ENCODE measurements around the gene NPPC.

DNA sequence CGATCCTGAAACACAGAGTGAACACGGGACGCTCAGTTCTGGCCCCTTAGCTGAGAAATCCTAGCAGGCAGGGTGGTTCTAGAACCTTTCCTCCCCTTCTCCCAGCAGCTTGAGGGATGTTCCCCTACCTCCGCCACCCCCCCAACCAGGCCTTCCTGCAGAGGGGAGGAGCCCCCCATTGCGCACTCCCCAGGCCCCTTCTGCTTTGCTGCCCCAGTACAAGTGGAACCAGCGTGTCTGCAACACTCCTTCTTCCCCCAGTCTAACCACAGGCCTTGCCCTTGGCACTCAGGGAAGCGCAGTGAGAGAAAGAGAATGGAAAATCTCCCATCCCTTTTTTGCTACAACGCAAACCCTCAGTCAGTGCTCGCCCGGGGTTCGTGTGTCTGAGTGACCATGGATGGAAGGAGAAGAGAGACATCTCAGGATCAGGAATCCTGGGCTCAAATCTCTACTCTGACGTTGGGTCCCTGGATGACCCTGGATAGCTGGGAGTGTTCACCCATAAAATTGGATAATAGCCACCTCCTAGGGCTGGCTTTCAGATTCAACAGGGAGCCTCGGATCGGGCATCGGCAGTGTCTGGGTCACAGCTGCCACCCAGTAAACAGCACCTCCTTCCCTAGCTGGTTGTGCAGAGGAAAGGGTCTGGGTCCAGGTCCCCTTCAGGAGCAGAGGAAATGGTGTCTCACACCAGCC, 3.7 kb downstream of the NPPC start:
- TF ChIP-seq, protein P1, sequence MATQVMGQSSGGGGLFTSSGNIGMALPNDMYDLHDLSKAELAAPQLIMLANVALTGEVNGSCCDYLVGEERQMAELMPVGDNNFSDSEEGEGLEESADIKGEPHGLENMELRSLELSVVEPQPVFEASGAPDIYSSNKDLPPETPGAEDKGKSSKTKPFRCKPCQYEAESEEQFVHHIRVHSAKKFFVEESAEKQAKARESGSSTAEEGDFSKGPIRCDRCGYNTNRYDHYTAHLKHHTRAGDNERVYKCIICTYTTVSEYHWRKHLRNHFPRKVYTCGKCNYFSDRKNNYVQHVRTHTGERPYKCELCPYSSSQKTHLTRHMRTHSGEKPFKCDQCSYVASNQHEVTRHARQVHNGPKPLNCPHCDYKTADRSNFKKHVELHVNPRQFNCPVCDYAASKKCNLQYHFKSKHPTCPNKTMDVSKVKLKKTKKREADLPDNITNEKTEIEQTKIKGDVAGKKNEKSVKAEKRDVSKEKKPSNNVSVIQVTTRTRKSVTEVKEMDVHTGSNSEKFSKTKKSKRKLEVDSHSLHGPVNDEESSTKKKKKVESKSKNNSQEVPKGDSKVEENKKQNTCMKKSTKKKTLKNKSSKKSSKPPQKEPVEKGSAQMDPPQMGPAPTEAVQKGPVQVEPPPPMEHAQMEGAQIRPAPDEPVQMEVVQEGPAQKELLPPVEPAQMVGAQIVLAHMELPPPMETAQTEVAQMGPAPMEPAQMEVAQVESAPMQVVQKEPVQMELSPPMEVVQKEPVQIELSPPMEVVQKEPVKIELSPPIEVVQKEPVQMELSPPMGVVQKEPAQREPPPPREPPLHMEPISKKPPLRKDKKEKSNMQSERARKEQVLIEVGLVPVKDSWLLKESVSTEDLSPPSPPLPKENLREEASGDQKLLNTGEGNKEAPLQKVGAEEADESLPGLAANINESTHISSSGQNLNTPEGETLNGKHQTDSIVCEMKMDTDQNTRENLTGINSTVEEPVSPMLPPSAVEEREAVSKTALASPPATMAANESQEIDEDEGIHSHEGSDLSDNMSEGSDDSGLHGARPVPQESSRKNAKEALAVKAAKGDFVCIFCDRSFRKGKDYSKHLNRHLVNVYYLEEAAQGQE (IDR thresholded peaks at IDR 0.05; ENCODE audit: low read depth) = no peak
- TF ChIP-seq EGR1 (IDR thresholded peaks at IDR 0.05) = no peak
